Measurements from ENCODE around the gene EPHB1.
"Not testable (repeated sequence)": the region's sequence is repeated elsewhere in the genome, so short reads cannot be mapped to it uniquely, and the experiment has no call there.

Gene EPHB1

DNA sequence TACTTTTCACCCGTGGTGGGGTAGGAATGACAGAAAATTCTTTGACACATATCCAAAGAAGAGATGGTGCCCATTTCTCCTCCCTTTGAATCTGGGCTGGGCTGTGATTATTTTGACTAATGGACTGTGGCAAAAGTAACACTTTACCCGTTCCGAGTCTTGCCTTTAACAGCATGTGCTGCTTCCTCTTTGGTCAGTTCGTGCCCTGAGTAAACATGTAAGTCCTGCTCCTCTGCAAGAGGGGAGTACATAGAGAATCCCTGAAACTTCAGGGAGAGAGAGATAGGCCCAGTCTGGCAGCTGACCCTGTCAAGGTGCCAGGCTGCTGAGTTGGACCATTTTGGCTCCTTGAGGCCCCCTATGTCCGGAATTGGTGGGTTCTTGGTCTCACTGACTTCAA is 243.1 kb downstream of the EPHB1 start:
- Histone ChIP-seq H3K27me3 (ENCODE audit: insufficient read depth, low read length) (no peaks in the 10 kb centered on the region), H3F3A (ENCODE audit: insufficient read depth, low read length) (no peaks in the 10 kb centered on the region), H3K27ac (ENCODE audit: low read depth, low read length, poor library complexity, severe bottlenecking) (no peak overlapping the region), H3K36me3 (ENCODE audit: insufficient read depth, low read length) (no peaks in the 10 kb centered on the region), H3K9me3 (ENCODE audit: low read length) (no peaks in the 10 kb centered on the region), H2AFZ (ENCODE audit: low read length) (no peak overlapping the region), H3K4me1 (ENCODE audit: insufficient read depth, low read length, severe bottlenecking) (no peaks in the 10 kb centered on the region), H3K9ac (ENCODE audit: low read length) (no peak overlapping the region), H4K20me1 (ENCODE audit: insufficient read depth, low read length) (no peaks in the 10 kb centered on the region), H3K4me2 (ENCODE audit: low read length) (no peak overlapping the region), H3K9me2 (ENCODE audit: low read depth, low read length) (no peaks in the 10 kb centered on the region), H3K79me2 (ENCODE audit: insufficient read depth, low read length) (no peaks in the 10 kb centered on the region), H3K4me3 (ENCODE audit: low read depth, low read length, poor library complexity, severe bottlenecking) (no peak overlapping the region)
- TF ChIP-seq EZH2 (IDR thresholded peaks at IDR 0.05; ENCODE audit: borderline replicate concordance, low read length): no peak
- TF ChIP-seq, protein P1, sequence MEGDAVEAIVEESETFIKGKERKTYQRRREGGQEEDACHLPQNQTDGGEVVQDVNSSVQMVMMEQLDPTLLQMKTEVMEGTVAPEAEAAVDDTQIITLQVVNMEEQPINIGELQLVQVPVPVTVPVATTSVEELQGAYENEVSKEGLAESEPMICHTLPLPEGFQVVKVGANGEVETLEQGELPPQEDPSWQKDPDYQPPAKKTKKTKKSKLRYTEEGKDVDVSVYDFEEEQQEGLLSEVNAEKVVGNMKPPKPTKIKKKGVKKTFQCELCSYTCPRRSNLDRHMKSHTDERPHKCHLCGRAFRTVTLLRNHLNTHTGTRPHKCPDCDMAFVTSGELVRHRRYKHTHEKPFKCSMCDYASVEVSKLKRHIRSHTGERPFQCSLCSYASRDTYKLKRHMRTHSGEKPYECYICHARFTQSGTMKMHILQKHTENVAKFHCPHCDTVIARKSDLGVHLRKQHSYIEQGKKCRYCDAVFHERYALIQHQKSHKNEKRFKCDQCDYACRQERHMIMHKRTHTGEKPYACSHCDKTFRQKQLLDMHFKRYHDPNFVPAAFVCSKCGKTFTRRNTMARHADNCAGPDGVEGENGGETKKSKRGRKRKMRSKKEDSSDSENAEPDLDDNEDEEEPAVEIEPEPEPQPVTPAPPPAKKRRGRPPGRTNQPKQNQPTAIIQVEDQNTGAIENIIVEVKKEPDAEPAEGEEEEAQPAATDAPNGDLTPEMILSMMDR (IDR thresholded peaks at IDR 0.05; ENCODE audit: low read length): no peak

DNA sequence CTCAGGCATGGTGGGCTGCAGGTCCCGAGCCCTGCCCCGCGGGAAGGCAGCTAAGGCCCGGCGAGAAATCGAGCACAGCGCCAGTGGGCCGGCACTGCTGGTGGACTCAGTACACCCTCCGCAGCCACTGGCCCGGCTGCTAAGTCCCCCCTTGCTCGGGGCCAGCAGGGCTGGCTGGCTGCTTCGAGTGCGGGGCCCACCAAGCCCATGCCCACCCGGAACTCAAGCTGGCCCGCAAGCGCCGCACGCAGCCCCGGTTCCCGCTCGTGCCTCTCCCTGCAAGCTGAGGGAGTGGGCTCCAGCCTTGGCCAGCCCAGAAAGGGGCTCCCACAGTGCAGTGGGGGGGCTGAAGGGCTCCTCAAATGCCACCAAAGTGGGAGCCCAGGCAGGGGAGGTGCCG is 244.5 kb downstream of the EPHB1 start:
- H3K4me3 ChIP-seq (ENCODE audit: low read depth, low read length, poor library complexity, severe bottlenecking); H3F3A ChIP-seq (ENCODE audit: insufficient read depth, low read length); H3K27me3 ChIP-seq (ENCODE audit: insufficient read depth, low read length); H3K79me2 ChIP-seq (ENCODE audit: insufficient read depth, low read length); H3K4me2 ChIP-seq (ENCODE audit: low read length); H3K9me2 ChIP-seq (ENCODE audit: low read depth, low read length); H3K36me3 ChIP-seq (ENCODE audit: insufficient read depth, low read length); H2AFZ ChIP-seq (ENCODE audit: low read length); H3K9ac ChIP-seq (ENCODE audit: low read length); H3K4me1 ChIP-seq (ENCODE audit: insufficient read depth, low read length, severe bottlenecking); H4K20me1 ChIP-seq (ENCODE audit: insufficient read depth, low read length); H3K27ac ChIP-seq (ENCODE audit: low read depth, low read length, poor library complexity, severe bottlenecking); H3K9me3 ChIP-seq (ENCODE audit: low read length): not testable (repeated sequence)

DNA sequence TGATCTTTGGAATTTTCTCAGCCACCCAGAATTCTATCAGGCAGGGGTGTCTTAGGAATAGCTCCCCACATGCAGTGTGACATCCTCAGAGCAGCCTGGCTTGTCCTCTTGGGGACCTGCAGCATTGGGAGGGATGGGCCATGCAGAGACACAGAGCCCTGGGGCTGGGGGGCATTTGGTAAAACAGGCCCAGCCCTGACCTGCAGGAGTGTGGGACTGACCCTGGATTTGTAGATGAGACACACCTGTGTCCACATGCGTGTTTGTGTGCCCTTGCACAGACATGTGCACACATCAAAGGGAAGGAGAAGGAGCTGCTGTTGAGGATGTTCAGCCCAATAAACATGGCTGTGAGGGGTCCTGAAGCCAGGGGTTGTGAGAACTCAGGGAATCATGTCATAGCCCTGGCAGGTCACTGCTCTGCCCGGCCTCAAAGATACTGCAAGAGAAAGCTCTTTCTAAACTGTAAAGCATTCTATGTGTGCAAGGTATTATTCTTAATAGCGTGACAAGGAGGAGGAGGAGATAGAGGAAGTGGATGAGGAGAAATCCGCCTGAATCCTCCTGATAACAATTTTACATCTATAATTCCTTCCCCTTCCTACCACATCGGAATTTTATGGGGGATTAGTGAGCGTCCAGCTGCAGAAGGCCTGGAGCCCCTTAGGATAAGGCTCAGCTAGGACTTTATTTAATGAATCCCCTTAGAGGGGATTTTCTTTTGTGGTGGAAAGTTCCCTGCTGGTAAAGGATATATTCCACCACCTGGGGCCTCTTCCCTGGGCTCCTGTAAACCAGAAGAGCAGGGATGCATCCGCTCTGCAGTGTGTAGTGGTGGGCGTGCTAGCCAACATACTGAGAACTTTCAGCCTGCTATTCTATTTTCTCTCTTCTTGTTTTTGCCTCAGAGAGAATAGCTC is 245.5 kb downstream of the EPHB1 start:
- no peaks in the 10 kb centered on the region for H3K4me1 ChIP-seq (ENCODE audit: insufficient read depth, low read length, severe bottlenecking)
- no peak for TF ChIP-seq EZH2 (IDR thresholded peaks at IDR 0.05; ENCODE audit: borderline replicate concordance, low read length)
- TF ChIP-seq, protein P1 (IDR thresholded peaks at IDR 0.05; ENCODE audit: low read length): no peak
- no peaks in the 10 kb centered on the region for H4K20me1 ChIP-seq (ENCODE audit: insufficient read depth, low read length)

DNA sequence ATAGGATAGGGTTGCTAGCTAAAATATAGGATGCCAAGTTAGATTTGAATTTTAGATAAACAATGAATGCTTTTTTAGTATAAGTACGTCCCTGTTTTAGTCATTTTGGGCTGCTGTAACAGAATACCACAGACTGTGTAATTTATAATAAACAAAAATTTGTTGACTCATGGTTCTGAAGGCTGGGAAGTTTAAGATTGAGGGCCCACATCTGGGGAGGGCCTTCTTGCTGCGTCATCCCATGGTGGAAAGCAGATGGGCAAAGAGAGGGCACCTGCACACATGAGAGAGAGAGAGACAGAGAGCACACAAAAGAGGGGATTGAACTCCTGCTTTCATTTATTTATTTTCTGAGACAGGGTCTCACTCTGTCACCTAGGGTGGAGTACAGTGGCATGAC is 246.5 kb downstream of the EPHB1 start:
- no peaks in the 10 kb centered on the region for H3K79me2 ChIP-seq (ENCODE audit: insufficient read depth, low read length)
- no peaks in the 10 kb centered on the region for H3F3A ChIP-seq (ENCODE audit: insufficient read depth, low read length)
- H3K4me3 ChIP-seq (ENCODE audit: low read depth, low read length, poor library complexity, severe bottlenecking): no peak overlapping the region
- H3K9me3 ChIP-seq (ENCODE audit: low read length): no peaks in the 10 kb centered on the region
- H4K20me1 ChIP-seq (ENCODE audit: insufficient read depth, low read length): no peaks in the 10 kb centered on the region
- TF ChIP-seq, protein P1 (IDR thresholded peaks at IDR 0.05; ENCODE audit: low read length): no peak
- no peak for TF ChIP-seq EZH2 (IDR thresholded peaks at IDR 0.05; ENCODE audit: borderline replicate concordance, low read length)
- no peak overlapping the region for H2AFZ ChIP-seq (ENCODE audit: low read length)
- no peaks in the 10 kb centered on the region for H3K4me1 ChIP-seq (ENCODE audit: insufficient read depth, low read length, severe bottlenecking)
- no peak overlapping the region for H3K9ac ChIP-seq (ENCODE audit: low read length)
- no peaks in the 10 kb centered on the region for H3K9me2 ChIP-seq (ENCODE audit: low read depth, low read length)
- no peak overlapping the region for H3K27ac ChIP-seq (ENCODE audit: low read depth, low read length, poor library complexity, severe bottlenecking)
- H3K27me3 ChIP-seq (ENCODE audit: insufficient read depth, low read length): no peaks in the 10 kb centered on the region
- no peak overlapping the region for H3K4me2 ChIP-seq (ENCODE audit: low read length)
- H3K36me3 ChIP-seq (ENCODE audit: insufficient read depth, low read length): no peaks in the 10 kb centered on the region

More for the DNA sequence above, 245.5 kb downstream of the EPHB1 start:
- Histone ChIP-seq H3F3A (ENCODE audit: insufficient read depth, low read length) (no peaks in the 10 kb centered on the region), H3K27me3 (ENCODE audit: insufficient read depth, low read length) (no peaks in the 10 kb centered on the region), H3K36me3 (ENCODE audit: insufficient read depth, low read length) (no peaks in the 10 kb centered on the region), H3K9me2 (ENCODE audit: low read depth, low read length) (no peaks in the 10 kb centered on the region), H2AFZ (ENCODE audit: low read length) (no peak overlapping the region), H3K4me3 (ENCODE audit: low read depth, low read length, poor library complexity, severe bottlenecking) (no peak overlapping the region), H3K79me2 (ENCODE audit: insufficient read depth, low read length) (no peaks in the 10 kb centered on the region), H3K4me2 (ENCODE audit: low read length) (no peak overlapping the region), H3K27ac (ENCODE audit: low read depth, low read length, poor library complexity, severe bottlenecking) (no peak overlapping the region), H3K9ac (ENCODE audit: low read length) (no peak overlapping the region), H3K9me3 (ENCODE audit: low read length) (no peaks in the 10 kb centered on the region)
